Renal cortex interstitium (tissue), 3 donors: ENCODE results near the gene SYNPO2. TPM values are rescaled to one million over a fixed set of nuclear protein-coding genes. Genes with fewer than 3 reads are reported as not detected.

Source experiments
- polyA plus RNA-seq, 3 donors: library from polyadenylated mRNA; unstranded; fragments of 120-200 nt; gene quantifications; one replicate each; pipeline ENCODE4 v1.2.1, GENCODE V29; 2013; ENCODE audit not compliant: insufficient read length in 3 of 3

Gene SYNPO2
- polyA plus RNA-seq, 3 donors, result 13.2 to 16.2 (median 15.4) TPM

Other genes with a start within 250 kb of the SYNPO2 start
- 10 to 100 TPM; 55.9 to 65.4 (median 58.9) TPM for gene METTL14, start 203.5 kb upstream of the SYNPO2 start, polyA plus RNA-seq
- 10 to 100 TPM; 37.9 to 39.5 (median 39.2) TPM for gene SEC24D, start 52.7 kb upstream of the SYNPO2 start, polyA plus RNA-seq
- under 1 TPM; 0.28 to 0.57 (median 0.29) TPM for gene MYOZ2, start 247.0 kb downstream of the SYNPO2 start, polyA plus RNA-seq